HG02870 (cell line): ENCODE results near the gene TAF15.

Experiments
- ATAC-seq: cut with Tn5 transposase; IDR thresholded peaks from one replicate; pipeline ENCODE4 v1.9.1; 2021; ENCODE audit warnings: mild to moderate bottlenecking, moderate library complexity; ENCODE audit not compliant: unreplicated experiment

TAF15 gene

DNA sequence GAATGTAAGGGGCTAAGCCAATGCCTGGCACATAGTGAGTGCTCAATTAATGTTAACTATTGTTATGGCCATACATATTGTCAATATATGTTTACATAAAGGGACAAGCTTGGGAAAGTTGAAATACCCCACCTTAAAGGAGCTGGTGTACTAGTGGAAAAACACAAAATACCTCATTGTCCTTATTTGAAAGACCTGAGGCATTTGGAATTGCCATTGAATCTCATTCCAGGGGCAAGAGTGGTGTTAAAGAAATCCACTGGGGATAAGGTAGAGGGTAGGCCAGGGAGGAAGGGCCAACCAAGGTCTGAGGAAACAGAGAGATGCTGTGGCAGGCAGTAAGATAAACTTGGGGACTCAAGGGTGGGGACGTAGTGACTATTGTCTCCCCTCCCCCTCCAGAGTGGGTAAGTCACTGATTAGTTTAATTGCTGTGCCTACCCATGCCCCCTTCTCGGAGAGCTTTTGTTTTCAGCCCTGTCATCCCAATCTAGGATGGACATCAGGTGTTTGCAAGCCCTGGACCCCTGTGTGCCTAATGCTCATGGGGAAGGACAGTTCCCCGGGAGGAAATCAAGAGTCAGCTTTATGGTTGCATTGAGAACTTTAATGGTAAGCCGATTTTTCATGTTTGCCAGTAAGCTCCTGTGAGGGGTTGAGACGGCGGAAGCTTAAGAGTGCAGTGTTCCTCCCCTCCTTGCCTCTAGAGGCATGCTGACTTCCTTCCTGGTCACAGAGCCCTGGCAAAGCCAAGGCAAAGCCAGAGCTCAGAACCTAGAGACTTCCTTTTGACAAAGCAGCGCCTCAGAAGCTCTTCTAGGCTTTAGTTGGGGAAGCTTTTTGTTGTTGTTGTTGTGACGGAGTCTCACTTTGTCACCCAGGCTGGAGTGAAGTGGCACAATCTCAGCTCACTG lies 61.9 kb downstream of the TAF15 start:
- no peak for ATAC-seq

DNA sequence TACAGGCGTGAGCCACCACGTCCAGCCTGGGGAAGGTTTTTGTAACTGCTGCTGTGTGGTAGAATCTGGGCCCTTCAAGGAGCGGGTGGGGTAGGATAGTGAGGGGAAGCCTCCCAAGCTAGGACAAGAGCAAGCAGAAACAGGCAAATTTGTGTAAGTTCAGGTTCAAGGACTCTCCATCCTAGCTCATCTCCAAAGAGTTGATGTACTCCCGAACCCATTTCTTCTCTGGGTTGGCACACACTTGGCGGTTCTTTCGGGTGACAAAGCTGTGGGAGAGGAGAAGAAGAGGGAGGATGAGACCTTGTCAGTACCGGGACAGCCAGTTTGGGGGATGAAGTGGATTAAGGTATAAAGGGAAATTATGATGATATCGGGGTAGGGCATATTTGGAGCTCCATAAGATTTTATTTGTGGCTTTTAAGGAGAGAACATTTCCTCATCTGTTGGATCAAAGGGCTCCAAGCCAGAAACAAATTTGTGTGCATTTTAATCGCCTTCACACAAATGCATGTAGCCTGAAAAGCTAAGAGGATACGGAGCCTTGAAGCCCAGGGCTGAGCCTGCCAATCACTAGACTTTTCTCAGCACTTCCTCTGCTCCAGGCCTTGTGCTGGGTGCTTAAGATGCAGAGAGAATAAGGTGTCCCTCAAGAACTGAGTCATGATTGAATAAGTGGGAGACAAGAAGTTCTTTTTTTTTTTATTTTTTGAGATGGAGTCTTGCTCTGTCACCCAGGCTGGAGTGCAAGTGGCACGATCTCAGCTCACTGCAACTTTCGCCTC lies 63.1 kb downstream of the TAF15 start:
- no peak for ATAC-seq

DNA sequence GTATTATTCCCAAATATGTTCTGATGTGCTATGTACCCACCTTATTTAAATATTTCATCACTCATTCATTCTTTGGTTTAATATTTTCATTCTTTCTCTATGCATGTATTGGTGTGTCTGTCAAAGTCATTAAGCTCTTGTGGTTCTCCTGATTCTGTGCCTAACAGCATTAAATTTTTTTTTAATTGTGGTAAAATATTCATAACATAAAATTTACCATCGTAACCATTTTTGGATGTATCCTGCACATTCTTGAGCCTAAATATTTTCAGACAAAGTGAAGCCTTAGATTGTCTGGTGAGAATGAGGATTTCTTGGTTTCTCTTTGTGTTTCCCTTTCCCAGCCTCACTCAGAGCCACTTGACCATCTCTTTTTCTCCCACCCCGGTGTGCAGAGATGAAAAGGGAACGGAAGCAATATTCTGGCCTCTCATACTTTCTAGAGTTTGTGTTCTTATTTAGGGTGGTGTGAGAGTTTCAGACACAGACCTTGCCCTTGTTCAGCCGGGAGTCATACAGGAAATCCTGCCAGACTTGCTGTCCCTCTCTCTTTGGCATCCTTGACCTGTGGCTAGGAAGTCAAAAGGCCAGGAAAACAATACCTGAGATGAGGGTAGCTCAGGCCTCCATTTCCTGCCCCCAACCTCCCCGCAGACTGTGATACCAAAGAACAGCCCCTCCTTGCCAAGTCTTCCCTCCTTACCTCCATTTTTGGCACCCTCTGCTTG lies 66.0 kb downstream of the TAF15 start:
- no peak for ATAC-seq

DNA sequence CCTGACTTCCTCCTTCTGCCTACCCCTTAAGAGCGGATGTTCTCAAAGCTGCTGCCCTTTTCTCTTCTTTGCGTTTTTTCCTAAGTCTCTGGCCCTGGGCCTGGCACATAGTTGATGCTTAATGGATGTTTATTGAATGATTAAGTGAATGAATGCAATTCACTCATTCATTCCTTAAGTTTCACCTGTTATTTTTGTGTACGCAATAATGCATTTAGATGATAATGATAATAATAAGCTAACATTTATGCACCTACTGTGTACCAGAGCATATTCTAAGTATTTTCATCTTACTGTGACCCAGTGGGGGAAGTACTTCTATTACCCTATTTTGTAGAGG lies 66.5 kb downstream of the TAF15 start:
- no peak for ATAC-seq

DNA sequence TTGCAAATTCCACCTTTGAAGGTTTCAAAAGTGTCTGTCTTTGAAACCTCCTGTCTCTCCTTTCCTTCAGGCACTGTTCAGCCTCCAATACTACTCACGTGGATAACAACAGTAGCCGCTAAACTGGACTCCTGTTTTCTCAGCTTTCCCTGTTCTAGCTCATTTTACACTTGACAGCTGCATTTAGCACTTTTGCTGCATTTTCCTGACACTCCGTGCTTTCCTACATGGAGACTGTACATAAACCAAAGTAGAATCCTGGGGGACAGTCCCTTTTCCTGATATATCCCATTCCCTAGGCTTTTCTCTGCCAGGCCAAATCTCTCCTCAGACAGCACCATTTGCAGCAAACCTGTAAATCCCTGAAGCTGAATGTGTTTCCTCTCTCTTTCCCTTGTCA lies 67.2 kb downstream of the TAF15 start:
- ATAC-seq: no peak

DNA sequence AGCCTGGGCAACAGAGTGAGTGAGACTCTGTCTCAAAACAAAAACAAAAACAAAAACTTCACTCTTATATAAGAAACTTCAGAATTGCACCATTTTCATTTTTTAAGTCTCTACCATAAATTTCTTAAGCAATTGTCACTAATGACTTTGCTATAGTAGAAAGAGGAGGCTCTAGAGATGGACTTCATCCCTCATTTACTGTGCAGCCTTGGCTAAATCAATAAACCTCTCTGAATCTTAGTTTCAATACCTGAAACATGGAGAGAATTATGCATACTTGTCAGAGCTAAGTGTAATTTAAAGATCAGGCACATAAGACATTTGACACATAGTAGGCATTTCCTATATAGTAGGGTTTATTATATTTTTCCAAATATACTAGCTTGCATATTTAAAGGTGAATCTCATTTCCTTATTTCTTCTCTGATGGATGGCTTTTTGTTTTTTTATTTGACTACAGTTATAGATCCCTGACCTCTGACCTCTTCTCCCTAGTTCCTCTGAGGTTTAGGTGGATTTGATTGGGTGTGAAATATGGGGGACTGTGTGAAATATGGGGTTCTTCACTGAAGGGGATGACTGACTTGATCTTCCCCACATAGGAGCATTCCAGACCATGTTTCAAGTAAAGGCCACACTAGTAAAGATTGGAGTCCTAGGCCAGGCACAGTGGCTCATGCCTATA lies 68.2 kb downstream of the TAF15 start:
- ATAC-seq: no peak

DNA sequence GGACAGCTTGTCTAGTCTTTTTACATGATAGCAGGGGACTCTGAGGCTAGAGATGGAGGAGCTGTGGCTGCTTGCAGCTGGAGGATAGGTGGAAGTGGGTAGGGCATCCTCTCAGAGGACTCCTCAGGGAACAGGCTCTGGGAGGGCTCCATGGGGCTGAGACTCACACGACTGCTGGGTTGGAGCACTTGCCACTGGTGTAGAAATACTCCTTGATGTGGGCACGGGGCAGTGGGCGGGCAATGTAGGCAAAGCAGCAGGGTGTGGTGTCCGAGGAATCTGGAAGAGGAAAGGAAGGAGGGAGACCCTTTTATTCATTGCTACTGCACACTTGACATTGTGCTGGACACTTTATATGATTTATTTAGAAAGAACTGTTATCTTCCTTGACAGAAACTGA lies 69.1 kb downstream of the TAF15 start:
- ATAC-seq: no peak

DNA sequence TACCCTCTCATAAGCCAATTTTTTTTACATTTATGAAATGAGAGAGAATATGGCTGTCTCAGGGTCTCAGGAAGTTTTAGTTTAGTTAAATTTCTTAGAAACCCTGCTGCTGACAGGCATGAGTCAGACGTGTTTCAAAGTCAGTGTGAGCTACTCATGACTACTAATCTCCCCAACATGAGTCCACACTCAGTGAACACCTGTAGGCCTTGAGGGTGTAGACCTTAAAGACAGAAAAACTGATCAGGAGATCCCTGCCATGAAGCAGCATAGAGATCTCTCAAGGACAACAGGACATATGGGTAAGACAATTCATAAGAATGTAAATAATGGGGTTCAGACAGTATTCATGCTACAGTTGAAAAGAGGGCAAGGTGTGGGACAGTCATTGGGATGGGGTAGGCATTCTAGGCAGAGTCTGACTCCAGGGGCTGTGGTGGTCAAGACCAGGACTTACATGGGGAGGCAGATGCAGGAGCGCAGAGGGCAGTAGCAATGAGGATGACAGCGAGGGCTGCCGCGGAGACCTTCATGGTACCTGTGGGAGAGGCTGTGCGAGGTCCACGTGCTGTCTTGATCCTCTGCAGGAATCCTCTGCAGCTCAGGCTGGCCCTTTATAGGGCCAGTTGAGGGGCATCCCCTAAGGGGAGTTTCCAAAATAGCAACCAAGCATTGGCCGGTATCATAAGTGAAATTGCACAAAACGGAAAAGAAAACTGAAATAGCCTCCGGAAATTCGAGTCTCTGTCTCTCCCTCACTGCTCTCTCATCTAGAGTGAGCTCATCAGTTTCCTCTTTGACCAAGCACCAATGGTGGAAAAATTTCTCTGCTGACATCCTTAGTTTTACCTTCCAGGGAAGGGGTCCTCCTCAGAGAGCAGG lies 70.7 kb downstream of the TAF15 start, which contains the start of gene CCL5:
CCL5 (minus strand) TSS at position 588 of the 882 bp plus-strand sequence.
- ATAC-seq: peak; percentile 85

DNA sequence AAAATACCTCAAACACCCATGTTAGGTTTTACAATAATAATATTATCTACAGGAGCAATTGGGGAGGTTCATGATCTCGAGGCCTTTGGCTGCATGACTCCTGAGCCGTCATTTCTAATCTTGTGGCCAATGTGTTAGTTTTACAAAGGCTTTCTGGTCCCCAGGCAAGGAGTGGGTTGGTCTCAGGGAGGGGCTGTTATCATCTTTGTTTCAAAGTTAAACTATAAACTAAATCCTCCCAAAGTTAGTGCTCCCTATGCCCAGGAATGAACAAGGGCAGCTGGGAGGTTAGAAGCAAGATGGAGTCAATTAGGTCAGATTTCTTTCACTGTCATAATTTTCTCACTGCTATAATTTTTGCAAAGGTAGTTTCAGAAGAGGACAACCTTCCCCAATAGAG lies 80.0 kb downstream of the TAF15 start:
- no peak for ATAC-seq

DNA sequence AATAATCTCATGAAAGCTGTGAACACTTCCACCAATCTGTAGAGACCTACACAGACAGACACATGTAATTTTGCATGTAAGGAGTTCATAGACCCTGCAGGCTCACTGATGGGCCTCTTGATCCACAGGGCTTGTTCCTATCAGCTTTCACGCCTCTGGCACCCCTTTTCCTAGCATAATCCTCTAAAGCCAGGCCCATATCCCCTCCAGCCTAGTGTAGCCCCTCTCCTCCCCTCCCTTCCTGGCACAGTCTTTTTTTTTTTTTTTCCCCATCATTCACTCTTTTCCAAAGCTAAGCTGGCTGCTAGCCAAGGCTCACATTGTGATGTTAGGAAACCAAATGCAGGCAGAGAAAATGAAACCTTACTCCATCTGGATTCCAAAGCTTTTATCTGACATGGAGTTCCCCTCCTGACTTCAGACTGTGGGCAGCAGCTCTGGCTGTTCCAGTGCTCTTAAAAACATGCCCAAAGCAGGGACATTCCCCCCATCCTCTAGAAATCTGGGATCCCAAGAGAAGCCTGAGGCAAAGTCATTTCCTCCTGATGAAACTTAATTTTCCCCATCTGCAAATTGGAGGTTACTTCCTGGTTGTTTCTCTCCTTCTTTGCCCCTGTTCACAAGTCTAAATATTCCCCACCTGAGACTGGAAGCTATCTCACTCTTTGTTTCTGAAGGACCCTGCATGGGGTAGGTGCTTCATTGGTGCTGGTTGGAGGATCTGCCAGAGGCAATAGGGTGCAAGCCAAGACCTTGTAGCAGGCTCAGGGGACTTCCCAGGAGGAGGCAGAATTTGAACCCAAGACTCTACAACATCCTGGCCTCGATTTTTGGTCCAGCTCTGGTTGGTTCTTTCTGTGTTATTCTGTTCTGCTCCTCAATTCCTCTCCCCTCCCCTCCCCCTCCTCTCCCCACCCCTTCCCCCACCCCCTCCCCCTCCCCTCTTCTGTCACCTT lies 80.8 kb downstream of the TAF15 start:
- ATAC-seq: no peak

DNA sequence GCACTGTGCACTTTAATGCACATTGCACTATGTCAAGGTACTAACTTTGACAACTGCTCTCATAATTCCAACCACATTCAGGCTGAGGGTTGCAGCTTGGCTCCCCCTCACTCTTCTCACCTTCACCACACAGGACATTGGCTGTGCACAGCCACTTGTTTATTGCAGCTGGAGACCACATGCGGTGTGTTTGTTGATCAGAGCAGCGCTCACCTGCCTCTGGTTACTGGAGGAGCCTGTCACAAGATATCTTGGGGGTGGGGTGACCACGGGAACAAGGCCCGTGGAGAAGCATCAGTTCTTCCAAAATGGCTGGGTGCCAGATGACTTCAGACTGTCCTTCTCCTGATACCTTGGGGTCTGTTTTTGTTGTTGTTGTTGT lies 81.5 kb downstream of the TAF15 start:
- ATAC-seq: no peak

DNA sequence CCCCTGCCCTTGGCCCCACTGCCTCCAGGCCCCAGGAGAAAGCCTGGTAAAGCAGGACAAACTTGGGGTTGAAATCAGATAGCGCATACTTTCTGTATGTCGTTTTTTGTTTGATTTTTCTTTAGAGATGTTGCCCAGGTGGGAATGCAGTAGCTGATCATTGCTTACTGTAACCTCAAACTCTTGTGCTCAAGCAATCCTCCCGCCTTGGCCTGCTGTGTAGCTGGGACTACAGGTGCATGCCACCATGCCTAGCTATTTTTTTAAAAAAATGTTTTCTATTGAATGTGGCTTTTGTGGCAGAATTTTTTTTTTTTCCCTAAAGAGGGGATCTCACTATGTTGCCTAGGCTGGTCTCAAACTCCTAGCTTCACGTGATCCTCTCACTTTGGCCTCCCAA lies 82.0 kb downstream of the TAF15 start:
- no peak for ATAC-seq

DNA sequence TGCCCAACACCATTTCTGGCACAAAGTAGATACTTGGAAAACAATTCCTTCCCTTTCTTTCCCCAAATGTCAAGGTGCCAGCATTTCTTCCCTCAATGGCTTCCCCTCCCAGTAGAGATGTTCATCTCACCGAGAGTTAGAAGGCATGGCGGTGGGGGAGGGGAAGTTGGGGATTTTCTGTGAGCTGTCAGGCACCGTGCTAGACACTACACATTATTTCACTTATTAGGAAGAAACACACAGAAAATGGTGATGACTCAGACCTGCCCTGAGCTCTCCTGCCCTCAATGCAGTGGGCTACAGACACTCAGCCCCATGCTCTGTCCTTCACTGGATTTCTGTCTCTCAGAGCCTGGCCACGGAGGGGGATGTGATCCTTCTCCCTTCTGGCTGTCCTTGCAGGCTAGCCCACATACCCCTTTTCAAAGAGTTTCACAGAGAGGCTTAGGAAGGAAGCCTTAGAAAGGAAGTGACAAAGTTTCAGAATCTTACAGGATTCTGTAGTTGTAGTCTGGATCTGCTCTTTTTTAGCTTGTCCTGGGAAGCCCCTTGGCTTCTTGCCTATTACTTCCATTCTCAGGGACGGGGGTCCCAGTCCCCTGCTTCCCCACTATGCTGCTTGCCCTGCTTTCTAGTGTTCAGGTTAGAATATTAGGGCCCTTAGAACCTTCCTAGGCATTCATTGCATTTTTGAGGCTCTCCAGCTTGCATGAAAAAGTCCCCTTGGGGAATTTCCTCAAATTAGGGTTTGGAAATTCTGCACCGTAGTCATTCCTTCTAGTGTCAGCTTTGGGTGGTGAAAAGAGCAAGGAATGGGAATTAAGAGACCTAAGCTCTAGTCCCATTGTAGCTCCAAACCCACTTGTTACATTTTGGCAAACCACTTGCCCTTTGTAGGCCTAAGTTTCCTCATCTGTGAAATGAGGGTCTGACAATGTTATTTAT lies 83.1 kb downstream of the TAF15 start:
- no peak for ATAC-seq

DNA sequence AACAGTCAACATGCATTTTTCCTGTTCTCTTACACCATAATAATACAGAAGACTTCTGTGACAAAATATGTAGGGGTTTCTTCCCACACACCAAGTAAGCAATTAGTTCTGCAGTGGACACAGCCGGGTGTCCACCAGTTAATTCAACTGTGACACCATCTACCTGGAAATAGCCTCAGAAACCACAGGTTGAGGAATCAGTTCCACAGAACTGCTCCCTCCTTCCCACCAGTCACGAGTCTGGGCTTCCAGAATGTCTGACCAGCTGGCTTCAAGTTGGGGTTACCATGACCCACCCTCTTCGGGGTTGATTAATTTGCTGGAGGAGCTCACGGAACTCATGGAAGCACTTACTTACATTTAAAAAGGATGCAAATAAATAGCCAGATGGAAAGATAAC lies 84.5 kb downstream of the TAF15 start:
- no peak for ATAC-seq

DNA sequence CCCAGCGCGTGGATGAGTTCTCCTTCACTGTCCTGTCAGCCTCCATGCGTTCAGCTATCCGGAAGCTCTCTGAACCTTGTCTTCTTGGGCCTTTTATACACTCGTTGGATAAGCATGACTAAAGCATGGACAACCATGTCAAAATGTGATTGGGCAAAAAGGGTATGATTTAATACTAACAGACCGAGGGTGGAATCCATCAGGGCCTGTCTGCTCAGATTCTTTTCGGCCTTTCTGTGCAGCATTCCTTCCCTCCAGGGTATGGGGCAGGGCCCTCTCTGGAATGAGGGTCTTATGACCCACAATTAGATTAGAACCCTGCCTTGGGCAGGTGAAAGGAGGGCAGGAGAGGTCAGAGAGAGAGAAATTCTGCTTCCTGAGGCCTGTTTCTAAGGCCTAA lies 84.9 kb downstream of the TAF15 start:
- ATAC-seq: no peak

DNA sequence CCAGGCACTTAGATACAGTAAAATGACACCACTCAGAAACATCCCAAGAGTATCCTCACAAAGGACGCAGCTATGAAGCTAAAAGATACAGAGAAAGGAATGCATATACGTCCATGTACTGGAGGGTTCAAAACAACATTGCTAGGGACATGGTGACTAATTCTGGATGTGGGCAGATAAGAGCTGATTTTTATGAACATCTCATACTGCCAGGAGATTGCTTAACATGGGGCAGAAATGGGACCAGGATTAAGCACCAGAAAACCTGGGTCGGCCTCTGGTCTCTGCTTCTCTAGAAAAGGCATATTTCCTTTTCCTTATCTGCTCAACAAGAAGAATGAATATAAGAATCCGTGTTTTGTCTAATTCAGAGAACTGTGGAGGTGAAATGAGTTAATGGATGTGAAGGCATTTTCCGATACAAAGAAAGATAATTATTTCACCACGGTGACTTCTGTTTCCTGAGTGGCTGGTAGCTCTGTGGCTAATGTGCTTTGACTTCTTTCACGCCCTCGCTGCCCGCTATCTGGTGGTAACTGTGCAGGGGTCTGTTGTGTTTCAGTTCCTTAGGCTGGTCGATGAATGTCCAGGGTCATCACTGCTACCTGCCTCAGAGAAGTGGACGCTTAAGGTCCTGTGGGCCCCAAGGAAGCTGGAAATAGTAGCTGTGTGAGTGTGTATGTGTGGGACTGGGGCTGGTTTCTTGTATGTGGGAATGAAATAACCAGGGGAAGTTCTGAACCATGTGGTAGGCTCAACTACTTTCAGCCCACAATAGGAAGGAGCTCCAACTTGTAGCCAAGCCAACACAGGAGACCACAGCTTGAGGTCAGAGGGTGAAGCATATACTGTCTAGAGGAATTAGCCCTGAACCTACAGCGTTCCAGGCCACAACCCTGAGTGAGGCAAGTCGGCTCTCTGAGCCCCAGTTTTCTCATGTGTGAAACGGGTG lies 86.6 kb downstream of the TAF15 start:
- peak; percentile 66 for ATAC-seq
